Endometrial microvascular endothelial cells (primary cell): ENCODE measurements around the gene IDI1. TPM values are rescaled to one million over a fixed set of nuclear protein-coding genes. Genes with fewer than 3 reads are reported as not detected.
"Not testable (repeated sequence)": the region's sequence is repeated elsewhere in the genome, so short reads cannot be mapped to it uniquely, and the experiment has no call there.

ENCODE experiments used
- in situ Hi-C: cut with HindIII; loops from 2 replicates; pipeline ENCODE4 v1.10.0; 2017; ENCODE audit warnings: low sequenced_read_pairs, low pct_unique_long_range_greater_than_20kb; ENCODE audit errors: inconsistent ontology term
- total RNA-seq: library from RNA; depleted of rRNA; stranded (reverse); fragments of >200 nt; gene quantifications from one replicate; pipeline ENCODE4 v1.2.3, GENCODE V29; 2015; ENCODE audit errors: inconsistent ontology term

The IDI1 gene
- total RNA-seq, 1 donor from 2014 or later = 34.8 TPM

DNA sequence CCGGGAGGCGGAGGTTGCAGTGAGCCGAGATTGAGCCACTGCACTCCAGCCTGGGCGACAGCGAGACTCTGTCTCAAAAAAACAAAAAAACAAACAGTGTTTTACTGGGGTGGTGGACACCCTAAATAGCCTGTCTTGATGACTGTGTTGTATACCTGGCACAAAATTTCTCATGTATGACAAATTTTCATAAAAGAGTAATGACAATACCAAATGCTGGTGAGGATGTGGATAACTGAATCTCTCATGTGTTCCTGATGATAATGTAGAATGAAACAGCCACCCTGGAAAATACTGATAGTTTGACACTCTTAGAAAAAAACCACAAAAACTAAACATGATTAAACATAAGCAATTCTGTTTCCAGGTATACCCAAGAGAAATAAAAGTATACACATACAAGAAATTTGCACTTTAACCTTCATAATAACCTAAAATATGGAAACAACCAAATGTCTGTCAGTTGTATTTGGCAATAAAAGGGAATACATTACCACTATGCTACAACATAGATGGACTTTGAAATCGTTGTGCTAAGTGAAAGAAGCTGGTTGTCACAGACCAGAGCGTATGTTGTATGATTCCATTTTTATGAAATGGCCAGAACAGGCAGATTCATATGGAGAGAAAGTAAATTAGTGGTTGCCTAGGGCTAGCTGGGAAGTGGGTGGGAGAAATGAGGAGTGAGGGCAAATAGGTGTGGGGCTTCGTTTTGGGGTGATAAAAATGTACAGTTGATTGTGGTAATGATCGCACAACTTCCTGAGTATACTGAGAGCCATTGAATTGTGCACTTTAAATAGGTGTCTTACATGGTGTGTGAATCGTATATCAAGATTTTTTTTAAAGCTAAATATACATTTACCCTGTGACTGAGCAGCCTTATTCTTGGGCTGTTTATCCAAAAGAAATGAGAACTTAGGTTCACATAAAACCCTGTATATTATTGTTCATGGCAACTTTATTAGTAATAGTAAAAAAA, 19.8 kb upstream of the IDI1 start:
- in situ Hi-C loops = no loop called here

DNA sequence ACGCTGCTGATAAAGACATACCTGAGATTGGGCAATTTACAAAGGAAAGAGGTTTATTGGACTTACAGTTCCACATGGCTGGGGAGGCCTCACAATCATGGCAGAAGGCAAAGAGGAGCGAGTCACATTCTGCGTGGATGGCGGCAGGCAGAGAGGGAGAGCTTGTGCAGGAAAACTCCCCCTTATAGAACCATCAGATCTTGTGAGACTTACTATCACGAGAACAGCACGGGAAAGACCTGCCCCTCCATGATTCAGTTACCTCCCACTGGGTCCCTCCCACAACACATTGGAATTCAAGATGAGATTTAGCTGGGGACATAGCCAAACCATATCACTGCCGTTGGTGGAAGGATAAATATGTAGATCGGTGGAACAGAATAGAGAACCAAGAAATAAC, 17.8 kb upstream of the IDI1 start:
- in situ Hi-C loops = not testable (repeated sequence)

DNA sequence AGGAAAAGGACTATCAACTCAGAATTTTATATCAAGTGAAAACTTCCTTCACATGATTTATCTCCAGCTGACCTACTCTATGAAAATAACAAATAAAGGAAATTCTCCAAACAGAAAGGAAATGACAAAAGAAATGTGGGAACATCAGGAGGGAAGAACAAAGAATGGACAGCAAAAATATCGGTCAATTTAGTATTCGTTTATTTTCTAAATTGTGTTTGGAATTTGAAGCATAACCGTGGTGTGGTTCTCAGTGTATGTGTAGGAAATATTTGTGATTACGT, 16.0 kb upstream of the IDI1 start:
- in situ Hi-C loops = no loop called here

DNA sequence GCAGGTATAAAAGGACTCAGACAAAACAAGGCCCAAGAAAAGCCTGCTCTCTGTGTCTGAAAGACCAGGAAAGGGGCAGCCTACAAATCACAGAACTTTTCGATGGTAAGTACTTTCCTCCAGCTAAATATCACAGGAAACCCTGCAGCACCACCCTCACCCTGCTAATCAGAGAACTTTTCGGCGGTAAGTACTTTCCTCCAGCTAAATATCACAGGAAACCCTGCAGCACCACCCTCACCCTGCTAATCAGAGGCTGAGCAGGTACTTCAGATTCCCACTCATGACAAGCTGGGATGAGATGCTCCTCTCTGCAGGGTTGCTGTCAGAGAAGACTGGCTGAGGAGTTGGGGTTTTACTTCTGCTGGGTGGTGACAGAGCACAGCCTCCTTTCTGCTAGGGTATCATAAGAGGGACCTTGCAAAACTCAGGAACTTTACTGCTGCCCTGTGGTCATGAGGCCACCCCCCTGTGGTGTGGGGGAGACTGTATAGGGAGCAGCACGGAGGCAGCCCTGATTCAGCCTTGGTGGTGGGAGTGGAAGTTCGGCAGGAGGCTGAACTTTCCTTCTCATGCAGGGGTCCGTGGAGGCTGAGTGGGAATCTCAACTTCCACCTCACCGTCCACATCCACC, 14.4 kb upstream of the IDI1 start:
- in situ Hi-C loops = no loop called here

DNA sequence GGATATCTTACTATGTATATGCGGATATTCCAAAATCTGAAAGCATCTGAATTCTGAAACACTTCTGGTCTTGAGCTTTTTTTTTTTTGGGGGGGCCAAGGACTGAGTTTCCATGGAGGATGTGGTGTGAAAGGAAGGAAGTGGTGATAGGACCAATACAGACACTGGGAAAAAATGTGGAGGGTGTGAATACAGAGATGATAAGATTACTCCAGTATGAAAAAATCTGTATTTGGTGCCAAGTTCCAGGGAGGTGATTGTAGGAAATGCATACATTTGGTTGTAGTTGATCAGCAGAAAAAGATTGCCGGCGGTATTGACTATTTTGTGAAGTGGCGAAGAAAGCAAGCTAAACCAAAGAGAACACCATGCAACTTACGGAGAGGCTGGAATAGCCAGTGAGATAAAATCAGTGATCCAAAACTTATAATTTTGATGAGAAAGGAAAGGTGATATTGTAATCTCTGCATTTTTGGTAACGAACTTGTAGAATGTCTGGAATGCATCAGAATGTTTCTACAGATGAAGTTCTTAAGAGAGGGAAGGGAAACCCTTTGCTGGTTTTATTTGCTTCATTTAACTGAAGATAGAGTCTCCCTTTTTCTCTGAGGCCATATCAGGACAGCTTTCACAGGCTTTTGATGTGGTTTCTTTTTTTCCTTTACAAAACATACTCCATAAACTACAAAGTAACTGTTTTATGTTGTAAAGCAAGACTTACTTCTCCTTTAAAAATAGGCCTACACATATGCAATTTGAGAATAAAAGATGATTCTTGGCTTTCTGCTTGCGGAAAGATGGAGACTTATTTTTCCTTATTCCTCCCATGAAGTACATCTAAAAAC, 13.2 kb upstream of the IDI1 start:
- in situ Hi-C loops = no loop called here

DNA sequence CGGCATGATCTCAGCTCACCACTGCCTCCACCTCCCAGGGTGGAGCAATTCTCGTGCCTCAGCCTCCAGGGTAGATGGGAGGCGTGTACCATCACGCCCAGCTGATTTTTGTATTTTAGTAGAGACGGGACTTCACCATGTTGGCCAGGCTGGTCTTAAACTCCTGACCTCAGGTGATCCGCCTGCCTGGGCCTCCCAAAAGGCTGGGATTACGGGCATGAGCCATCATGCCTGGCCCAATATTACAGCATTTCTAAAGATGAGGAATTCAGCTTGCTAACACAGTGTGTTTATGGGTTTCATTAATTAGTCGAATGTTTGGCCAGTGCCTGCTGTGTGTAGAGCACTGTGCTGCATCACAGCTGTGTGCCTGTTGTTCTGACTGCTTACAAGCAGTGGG, 11.0 kb upstream of the IDI1 start:
- in situ Hi-C loops = no loop called here

DNA sequence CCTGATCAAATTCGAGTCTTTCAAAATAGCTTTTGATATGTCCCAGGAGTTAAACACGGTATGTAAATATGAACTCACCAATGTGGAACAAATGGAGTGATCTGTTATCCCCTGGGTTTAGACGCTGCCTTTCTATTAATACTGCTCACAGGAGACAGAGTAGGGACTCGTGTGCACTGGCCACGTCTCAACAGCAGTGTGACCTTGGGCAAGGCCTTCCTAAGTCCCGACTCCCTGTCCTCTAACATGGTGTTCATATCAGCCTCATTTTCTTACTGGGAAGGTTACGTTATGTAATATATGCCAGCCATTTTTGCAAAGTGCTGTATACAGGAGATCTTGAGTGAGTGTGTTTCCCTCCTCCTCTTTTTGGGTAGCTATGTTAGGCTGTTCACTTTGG, 9.1 kb upstream of the IDI1 start:
- in situ Hi-C loops = no loop called here

DNA sequence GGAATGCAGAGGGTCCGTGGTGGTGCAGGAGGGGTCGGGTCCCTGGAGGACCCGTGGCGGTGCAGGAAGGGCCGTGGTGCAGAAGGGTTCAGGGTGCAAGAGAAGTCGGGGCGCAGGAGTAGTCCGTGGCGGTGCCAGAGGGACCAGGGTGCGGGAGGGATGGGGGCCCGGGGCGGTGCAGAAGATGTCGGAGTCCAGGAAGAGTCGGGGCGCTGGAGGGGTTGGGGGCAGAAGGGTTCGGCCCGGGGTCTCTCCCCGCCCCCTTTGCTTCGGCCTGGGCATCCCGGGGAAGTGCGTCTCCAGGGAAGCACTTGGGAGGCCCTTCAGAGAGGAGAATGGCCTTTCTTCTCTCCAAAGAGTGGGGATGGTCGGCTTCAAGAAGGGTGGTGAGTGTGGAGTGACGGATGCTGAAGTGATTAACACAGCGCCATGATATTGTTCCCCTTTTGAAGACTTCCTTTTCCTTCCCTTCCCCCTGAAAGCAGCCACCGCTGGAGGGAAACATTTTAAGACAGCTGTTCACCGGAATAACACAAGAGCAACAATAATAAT, 8.3 kb upstream of the IDI1 start:
- in situ Hi-C loops = no loop called here

DNA sequence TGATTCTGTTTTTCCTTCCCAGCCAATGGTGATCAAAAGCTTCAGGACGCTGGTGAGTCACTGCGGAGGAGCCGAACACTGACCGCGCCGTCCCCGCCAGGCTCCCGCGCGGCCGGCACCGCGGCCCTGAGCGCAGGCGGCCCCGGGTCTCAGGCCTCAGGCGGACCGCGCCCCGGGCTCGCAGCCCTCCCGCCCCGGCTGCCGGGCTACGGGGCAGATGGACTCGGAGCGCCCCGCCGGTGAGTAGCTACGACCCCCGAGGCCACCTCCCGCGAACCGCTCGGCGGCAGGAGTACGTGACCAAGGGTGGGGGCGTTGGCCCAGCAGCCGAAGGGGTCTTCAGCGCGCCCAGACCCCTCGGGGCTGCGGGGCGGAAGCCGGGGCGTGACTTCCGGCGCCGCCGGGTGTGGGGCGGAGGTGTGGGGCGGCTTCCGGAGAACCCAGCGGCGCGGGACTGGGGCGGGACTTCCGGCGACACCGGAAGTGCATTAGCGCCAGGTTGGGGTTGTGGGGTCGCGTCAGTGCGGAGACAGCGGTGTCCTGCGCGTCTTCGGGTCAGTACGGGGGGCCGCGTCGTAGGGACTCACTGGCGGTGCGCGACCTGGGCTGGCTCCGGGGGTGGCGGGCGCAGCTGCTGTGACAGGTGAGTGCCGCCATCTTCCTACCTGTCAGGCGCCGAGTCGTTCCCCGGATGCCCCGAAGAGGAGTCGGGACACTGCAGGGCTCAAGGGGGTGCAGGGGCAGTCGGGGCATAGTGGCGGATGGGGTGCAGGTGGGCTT, 7.6 kb upstream of the IDI1 start, which contains the start of gene WDR37:
Gene WDR37 (plus strand): TSS at position 60 of the 780 bp plus-strand sequence. CDS start 15,771 bp downstream, outside the sequence.
- in situ Hi-C loops = no loop called here

DNA sequence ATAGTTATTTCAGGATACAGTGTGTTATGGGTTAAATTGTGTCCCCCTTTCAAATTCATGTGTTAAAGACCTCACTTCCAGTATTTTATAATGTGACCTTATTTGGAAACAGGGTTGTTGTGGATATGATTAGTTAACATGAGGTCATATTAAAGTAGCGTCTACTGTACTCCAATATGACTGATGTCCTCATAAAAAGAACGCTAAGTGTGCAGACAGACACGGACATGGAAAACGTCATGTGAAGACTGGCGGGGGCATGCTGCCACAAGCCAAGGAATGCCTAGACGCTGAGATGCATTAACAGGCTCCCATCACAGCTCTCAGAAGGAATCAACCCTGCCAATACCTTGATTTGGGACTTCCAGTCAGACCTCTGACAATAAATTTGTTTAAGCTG, 5.8 kb upstream of the IDI1 start:
- in situ Hi-C loops = no loop called here

DNA sequence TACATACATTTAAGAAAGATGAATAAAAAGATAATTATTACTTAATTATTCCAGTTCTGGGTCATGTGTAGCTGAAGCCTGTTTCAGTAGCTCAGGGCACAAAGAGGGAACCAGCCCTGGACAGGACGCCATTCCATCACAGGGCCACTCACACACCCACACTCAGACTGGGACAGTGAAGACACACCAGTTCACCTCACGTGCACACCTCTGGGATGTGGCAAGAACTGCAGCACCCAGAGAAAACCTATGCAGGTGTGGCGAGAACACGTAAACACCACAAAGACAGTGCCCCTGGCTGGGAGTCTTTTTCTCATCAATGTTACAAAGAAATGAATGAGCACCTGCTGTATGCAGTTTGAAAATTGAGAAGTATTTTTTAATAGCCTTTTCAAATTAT, 1.6 kb upstream of the IDI1 start:
- in situ Hi-C loops = no loop called here

DNA sequence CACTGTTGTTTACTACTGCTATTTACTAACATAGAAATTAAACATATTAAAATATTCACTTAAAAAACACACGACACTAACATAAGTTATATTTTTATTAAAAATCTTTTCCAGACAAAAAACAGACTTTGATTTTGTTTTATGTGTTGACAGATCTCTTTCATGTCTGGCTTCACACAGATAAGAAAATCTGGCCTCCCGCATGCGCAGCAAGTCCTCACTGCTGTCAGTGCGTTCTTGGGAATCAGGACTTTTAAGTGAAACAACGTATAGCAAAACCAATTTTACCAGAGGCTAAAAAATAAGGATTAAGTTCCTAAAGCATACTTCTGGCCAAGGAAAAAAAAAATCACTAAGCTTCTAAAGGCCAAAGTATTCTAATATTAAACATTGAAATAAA, 1.2 kb upstream of the IDI1 start:
- in situ Hi-C loops = no loop called here

DNA sequence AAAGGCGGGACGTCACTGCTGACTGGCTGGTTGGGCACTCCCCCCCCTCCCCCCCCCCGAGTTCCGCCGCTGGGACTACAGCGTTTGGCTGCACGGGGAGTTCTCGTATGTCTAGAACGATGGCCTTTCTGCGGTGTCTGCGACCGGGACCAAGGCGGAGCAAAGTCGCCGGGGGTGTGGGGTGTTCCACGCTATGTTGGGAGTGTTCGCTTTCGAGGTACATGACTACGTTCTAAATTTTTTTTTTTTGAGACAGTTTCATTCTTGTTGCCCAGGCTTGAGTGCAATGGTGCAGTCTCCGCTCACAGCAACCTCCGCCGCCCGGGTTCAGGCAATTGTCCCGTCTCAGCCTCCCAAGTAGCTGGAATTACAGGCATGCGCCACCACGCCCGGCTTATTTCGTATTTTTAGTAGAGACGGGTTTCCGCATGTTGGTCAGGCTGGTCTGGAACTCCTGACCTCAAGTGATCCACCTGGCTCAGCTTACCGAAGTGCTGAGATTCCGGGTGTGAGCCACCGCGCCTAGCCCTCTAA, 573 bp upstream of the IDI1 start:
- in situ Hi-C loops = no loop called here

DNA sequence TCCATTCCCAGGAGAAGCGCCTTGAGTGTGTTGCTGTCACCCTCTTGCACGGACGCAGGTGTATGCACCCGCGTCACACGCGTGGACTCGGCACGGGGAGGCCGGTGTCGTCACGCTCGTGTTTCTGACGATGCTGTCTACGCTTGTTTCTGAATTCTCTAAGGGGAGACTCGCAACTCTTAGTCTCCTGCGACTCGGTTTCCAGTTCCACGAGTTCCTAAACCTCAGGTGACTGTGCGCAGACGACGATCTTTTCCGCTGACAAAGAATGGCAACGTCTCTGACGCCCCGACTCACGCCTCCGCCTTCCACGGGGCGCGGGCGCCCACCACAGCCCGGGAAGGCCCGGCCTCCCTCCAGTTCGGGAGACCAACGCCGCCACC, 579 bp downstream of the IDI1 start:
- in situ Hi-C loops = no loop called here

DNA sequence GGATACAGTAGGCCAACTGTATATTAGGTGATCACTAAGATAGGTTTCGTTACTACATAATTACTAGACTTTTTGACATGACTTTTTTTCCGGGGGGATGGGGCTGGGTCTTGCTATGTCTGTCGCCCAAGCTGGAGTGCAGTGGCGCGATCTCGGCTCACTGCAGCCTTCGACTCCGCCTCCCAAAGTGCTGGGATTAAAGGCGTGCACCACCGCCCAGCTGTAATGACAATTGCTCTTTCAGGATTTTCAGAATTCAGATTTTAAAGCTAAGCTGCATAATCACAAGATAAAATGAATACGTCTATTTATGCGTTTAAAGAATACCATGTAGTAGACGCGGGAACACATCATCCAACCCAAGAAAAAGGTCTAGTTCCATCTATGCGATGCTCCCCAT, 982 bp downstream of the IDI1 start:
- in situ Hi-C loops = no loop called here

DNA sequence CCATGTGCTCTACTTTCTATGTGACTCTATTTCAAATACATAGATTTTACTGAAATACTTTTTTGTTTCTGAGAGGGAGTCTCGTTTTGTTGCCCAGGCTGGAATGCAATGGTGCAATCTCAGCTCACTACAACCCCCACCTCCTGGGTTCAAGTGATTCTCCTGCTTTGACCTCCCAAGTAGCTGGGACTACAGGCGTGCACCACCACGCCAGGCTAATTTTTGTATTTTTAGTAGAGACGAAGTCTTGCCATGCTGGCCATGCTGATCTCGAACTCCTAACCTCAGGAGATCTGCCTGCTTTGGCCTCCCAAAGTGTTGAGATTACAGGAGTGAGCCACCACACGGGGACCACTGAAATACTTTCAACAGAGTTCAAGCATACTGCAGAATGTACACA, 3.5 kb downstream of the IDI1 start:
- in situ Hi-C loops = no loop called here

DNA sequence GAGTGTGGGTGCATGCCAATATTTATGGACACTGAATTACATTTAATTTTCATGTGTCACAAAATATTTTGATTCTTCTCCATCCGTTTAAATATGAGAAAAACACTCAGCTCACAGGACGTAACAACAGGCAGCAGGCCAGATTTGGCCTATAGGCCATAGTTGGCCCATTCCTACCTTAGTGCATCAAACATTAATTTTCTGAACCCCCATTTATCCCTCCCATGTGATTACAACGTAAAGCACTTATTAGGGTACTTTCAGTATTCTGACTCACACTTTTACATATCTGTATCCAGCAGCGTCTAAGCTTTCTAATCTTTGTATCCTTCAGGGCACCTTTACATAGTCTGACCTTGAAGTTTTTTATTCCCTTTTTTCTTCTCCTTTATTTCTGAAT, 4.0 kb downstream of the IDI1 start:
- in situ Hi-C loops = no loop called here

DNA sequence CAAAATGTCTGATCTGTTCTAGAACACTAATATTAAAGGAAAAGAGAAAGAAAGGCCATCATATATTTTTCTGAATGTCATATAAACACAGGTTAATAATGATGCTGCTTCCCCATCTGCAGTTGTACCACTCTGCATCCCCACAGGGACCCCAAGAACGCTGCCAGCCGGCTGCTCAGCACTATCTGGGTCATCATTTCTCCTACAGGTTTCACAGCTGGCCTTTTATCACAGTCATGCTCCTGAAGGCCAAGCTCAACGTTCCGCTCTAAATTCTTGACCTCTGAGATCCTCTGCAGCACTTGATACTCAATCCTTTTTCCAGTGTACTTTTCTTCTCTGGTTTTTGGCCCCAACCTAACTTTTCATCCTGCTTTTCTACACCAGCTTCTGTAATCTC, 4.8 kb downstream of the IDI1 start:
- in situ Hi-C loops = no loop called here
